ENCODE measurements around the gene HOMEZ.
A peak's percentile ranks its signal among the peaks of the same experiment; 100 is the strongest.
"Not testable (repeated sequence)": the region's sequence is repeated elsewhere in the genome, so short reads cannot be mapped to it uniquely, and the experiment has no call there.

HOMEZ gene

GRCh38 chr14:23286020-23286901, at the start of gene HOMEZ:
HOMEZ (minus strand) TSS chr14:23286132; CDS start chr14:23285952, 180 bp downstream.
- peak; percentile 99 for DNase-seq (ENCODE audit: low spot score)

- DNase-seq (ENCODE audit: low spot score) = no peak
Measured at GRCh38 chr14:23335623-23336022, 49.7 kb upstream of the HOMEZ start.

- peak; percentile 83 for DNase-seq (ENCODE audit: low spot score)
Measured at GRCh38 chr14:23327947-23328744, 42.2 kb upstream of the HOMEZ start.

GRCh38 chr14:23326491-23327332, 40.8 kb upstream of the HOMEZ start:
- no peak for DNase-seq (ENCODE audit: low spot score)

GRCh38 chr14:23325746-23326145, 39.8 kb upstream of the HOMEZ start:
- not testable (repeated sequence) for DNase-seq (ENCODE audit: low spot score)

- DNase-seq (ENCODE audit: low spot score) = no peak
Measured at GRCh38 chr14:23324993-23325392, 39.1 kb upstream of the HOMEZ start.

- no peak for DNase-seq (ENCODE audit: low spot score)
Measured at GRCh38 chr14:23324455-23324846, 38.5 kb upstream of the HOMEZ start.

- no peak for DNase-seq (ENCODE audit: low spot score)
Measured at GRCh38 chr14:23323838-23324454, 38.0 kb upstream of the HOMEZ start.

- DNase-seq (ENCODE audit: low spot score) = no peak
Measured at GRCh38 chr14:23322568-23323517, 36.9 kb upstream of the HOMEZ start.

GRCh38 chr14:23321572-23322547, 35.9 kb upstream of the HOMEZ start:
- DNase-seq (ENCODE audit: low spot score) = peak; percentile 72

- peak; percentile 97 for DNase-seq (ENCODE audit: low spot score)
Measured at GRCh38 chr14:23320584-23321571, 34.9 kb upstream of the HOMEZ start, which contains the start of gene PABPN1. PABPN1 (plus strand) TSS chr14:23321457; CDS start chr14:23321470, 13 bp downstream.

GRCh38 chr14:23319746-23320583, 34.0 kb upstream of the HOMEZ start:
- no peak for DNase-seq (ENCODE audit: low spot score)

GRCh38 chr14:23316300-23316699, 30.4 kb upstream of the HOMEZ start:
- no peak for DNase-seq (ENCODE audit: low spot score)

- no peak for DNase-seq (ENCODE audit: low spot score)
Measured at GRCh38 chr14:23310546-23310945, 24.6 kb upstream of the HOMEZ start.

- no peak for DNase-seq (ENCODE audit: low spot score)
Measured at GRCh38 chr14:23308721-23309445, 23.0 kb upstream of the HOMEZ start.

All from AG20443 (cell line).